Fibroblast of villous mesenchyme (primary cell): ENCODE measurements around the gene SLC44A1. TPM values are rescaled to one million over a fixed set of nuclear protein-coding genes. Genes with fewer than 3 reads are reported as not detected.

Experiments used
- DNase-seq: peaks from one replicate; pipeline ENCODE4 v3.0.0-alpha.2; 2010; ENCODE audit warnings: low read depth
- H3K4me3 ChIP-seq: 2 replicates; pipeline ENCODE4 v1.5.1; 2011; ENCODE audit warnings: low read depth, mild to moderate bottlenecking, low read length
- CTCF ChIP-seq: IDR thresholded peaks from 2 replicates; pipeline ENCODE4 v1.5.1; 2012; ENCODE audit warnings: low read depth, mild to moderate bottlenecking, low read length; ENCODE audit not compliant: insufficient read depth
- total RNA-seq: library from RNA; depleted of rRNA; stranded (reverse); fragments of >200 nt; gene quantifications from 2 replicates; pipeline ENCODE4 v1.2.3, GENCODE V29; 2012

Gene SLC44A1
- total RNA-seq, 1 donor: 37.1 TPM

- no peak for DNase-seq
- TF ChIP-seq CTCF: no peak
- H3K4me3 ChIP-seq: no peak overlapping the region
Measured at GRCh38 chr9:105226055-105226454, 18.4 kb upstream of the SLC44A1 start.

- peak; percentile 25 for DNase-seq
- no peak for TF ChIP-seq CTCF
- H3K4me3 ChIP-seq: no peak overlapping the region
Measured at GRCh38 chr9:105232207-105232606, 12.2 kb upstream of the SLC44A1 start.

- TF ChIP-seq CTCF: no peak
- H3K4me3 ChIP-seq: no peak overlapping the region
- no peak for DNase-seq
Measured at GRCh38 chr9:105233873-105234272, 10.6 kb upstream of the SLC44A1 start.

- TF ChIP-seq CTCF: no peak
- H3K4me3 ChIP-seq: no peak overlapping the region
- DNase-seq: no peak
Measured at GRCh38 chr9:105236261-105236660, 8.2 kb upstream of the SLC44A1 start.

GRCh38 chr9:105237246-105237645 lies 7.2 kb upstream of the SLC44A1 start:
- no peak for TF ChIP-seq CTCF
- DNase-seq: no peak
- no peak overlapping the region for H3K4me3 ChIP-seq

- H3K4me3 ChIP-seq: no peak overlapping the region
- DNase-seq: no peak
- TF ChIP-seq CTCF: no peak
Measured at GRCh38 chr9:105238302-105238701, 6.1 kb upstream of the SLC44A1 start.

- no peak overlapping the region for H3K4me3 ChIP-seq
- TF ChIP-seq CTCF: no peak
- no peak for DNase-seq
Measured at GRCh38 chr9:105241356-105242043, 3.0 kb upstream of the SLC44A1 start.
